Colonic mucosa (tissue), 4 donors: ENCODE results near the gene SARNP. TPM values are rescaled to one million over a fixed set of nuclear protein-coding genes. Genes with fewer than 3 reads are reported as not detected.

Experiments
- DNase-seq: peaks from one replicate; pipeline ENCODE4 v3.0.0-alpha.2; 2020
- H3K27ac ChIP-seq: fragments of 200-600 bp; one replicate; pipeline ENCODE4 v1.8.0; 2021
- H3K27me3 ChIP-seq: fragments of 200-600 bp; one replicate; pipeline ENCODE4 v1.8.0; 2021
- H3K36me3 ChIP-seq: fragments of 200-600 bp; one replicate; pipeline ENCODE4 v1.8.0; 2021
- H3K4me1 ChIP-seq: fragments of 200-600 bp; one replicate; pipeline ENCODE4 v1.8.0; 2021; ENCODE audit warnings: mild to moderate bottlenecking
- H3K4me3 ChIP-seq: fragments of 200-600 bp; one replicate; pipeline ENCODE4 v1.8.0; 2021
- H3K9ac ChIP-seq, 2 donors: one replicate each; pipeline ENCODE4 v1.7.0; 2013; ENCODE audit warnings: control low read depth in 2 of 2, low read depth in 2 of 2, low read length in 2 of 2
- H3K9me3 ChIP-seq: fragments of 200-600 bp; one replicate; pipeline ENCODE4 v1.8.0; 2021
- intact Hi-C: fragments of 100-400 bp; cut with DNase I; formaldehyde crosslinking; loops from one replicate; pipeline ENCODE4 v1.14.1; 2022
- total RNA-seq, 2 donors: library from RNA; stranded (reverse); fragmentation: NEBNext Ultra II Directional in 1 of 2; extraction: Animal tissue kit (Norgen Biotek cat#: 25700) in 1 of 2; gene quantifications; one replicate each; pipeline ENCODE4 v1.2.1, GENCODE V29; 2021
- TF ChIP-seq, protein P1 (sequence below): fragments of 200-600 bp; IDR thresholded peaks from one replicate; pipeline ENCODE4 v1.8.0; 2022; ENCODE audit warnings: antibody characterized with exemption, mild to moderate bottlenecking
- donor health status: healthy.
- donor health status: DM: no; HTN: no; CAD: no.
- donor health status: DM: no; HTN: no; CAD: no.

SARNP gene
- total RNA-seq, 2 donors from 2014 or later: 52.3 to 53.0 TPM

DNA sequence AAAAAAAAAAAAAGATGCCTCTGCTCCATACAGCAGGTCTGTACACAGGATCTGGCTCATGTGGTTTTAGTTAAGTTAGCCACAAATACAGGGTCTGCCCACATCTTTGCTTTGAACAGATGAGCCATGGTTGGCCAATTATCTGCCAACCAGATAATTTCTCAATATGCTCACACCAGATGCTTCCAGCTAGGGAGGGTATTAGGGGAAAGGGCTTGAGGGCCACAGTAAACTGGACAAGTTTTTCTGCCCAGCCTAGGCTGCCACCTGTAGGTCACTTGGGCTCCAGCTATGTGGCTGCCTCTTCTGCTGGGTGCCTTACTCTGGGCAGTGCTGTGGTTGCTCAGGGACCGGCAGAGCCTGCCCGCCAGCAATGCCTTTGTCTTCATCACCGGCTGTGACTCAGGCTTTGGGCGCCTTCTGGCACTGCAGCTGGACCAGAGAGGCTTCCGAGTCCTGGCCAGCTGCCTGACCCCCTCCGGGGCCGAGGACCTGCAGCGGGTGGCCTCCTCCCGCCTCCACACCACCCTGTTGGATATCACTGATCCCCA, 96.6 kb downstream of the SARNP start:
- no peaks in the 10 kb centered on the region for H3K9me3 ChIP-seq
- no peaks in the 10 kb centered on the region for H3K27me3 ChIP-seq
- TF ChIP-seq, protein P1, sequence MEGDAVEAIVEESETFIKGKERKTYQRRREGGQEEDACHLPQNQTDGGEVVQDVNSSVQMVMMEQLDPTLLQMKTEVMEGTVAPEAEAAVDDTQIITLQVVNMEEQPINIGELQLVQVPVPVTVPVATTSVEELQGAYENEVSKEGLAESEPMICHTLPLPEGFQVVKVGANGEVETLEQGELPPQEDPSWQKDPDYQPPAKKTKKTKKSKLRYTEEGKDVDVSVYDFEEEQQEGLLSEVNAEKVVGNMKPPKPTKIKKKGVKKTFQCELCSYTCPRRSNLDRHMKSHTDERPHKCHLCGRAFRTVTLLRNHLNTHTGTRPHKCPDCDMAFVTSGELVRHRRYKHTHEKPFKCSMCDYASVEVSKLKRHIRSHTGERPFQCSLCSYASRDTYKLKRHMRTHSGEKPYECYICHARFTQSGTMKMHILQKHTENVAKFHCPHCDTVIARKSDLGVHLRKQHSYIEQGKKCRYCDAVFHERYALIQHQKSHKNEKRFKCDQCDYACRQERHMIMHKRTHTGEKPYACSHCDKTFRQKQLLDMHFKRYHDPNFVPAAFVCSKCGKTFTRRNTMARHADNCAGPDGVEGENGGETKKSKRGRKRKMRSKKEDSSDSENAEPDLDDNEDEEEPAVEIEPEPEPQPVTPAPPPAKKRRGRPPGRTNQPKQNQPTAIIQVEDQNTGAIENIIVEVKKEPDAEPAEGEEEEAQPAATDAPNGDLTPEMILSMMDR: peak; percentile 54
- H3K9ac ChIP-seq: peak overlapping the region in 1 of 2 donors; percentile 91
- peaks cover 49% of the 10 kb centered on the region for H3K4me1 ChIP-seq
- intact Hi-C loops: loop anchor here (5.0 kb wide), 2 partner anchors 39 to 59 kb away; a partner anchor contains a TSS
- H3K4me3 ChIP-seq: no peak overlapping the region
- no peaks in the 10 kb centered on the region for H3K36me3 ChIP-seq
- peak overlapping the region; percentile 99 for H3K27ac ChIP-seq
- DNase-seq: peak; percentile 77

GRCh38 chr12:55720071-55720564, 97.4 kb downstream of the SARNP start, which contains the start of gene RDH5:
Gene RDH5, plus strand, starts transcription at chr12:55720393. Its CDS starts 792 bp downstream, at chr12:55721185.
- DNase-seq: peak; percentile 92
- TF ChIP-seq, protein P1: no peak
- Histone ChIP-seq H3K4me3 (no peak within 1 kb of the TSS), H3K27ac (peak within 1 kb of the TSS; percentile 99), H3K4me1 (peaks cover 54% of the 10 kb centered on the region), H3K36me3 (no peaks in the 10 kb centered on the region), H3K27me3 (no peaks in the 10 kb centered on the region), H3K9ac (peak within 1 kb of the TSS; percentile 53 to 91), H3K9me3 (no peaks in the 10 kb centered on the region)
- intact Hi-C loops: loop anchor here (5.0 kb wide), 2 partner anchors 38 to 58 kb away; a partner anchor contains a TSS

DNA sequence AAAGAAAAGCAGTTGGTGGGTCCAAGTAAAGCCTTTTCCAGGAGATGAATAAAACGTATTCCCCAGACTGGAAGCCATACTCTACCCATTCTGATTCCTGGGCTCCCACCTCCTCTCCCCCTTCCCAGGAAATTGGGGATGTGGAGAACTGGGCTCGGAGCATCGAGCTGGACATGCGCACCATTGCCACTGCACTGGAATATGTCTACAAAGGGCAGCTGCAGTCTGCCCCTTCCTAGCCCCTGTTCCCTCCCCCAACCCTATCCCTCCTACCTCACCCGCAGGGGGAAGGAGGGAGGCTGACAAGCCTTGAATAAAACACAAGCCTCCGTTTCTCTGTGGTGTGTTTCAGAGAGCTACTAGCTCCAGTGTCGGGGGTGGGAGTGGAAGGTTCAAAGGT, 98.2 kb downstream of the SARNP start:
- no peak overlapping the region for H3K4me3 ChIP-seq
- H3K27me3 ChIP-seq: no peaks in the 10 kb centered on the region
- TF ChIP-seq, protein P1: no peak
- peak overlapping the region in 1 of 2 donors; percentile 91 for H3K9ac ChIP-seq
- H3K9me3 ChIP-seq: no peaks in the 10 kb centered on the region
- H3K27ac ChIP-seq: peak overlapping the region; percentile 99
- peaks cover 52% of the 10 kb centered on the region for H3K4me1 ChIP-seq
- intact Hi-C loops: no loop called here
- DNase-seq: no peak
- H3K36me3 ChIP-seq: no peaks in the 10 kb centered on the region

DNA sequence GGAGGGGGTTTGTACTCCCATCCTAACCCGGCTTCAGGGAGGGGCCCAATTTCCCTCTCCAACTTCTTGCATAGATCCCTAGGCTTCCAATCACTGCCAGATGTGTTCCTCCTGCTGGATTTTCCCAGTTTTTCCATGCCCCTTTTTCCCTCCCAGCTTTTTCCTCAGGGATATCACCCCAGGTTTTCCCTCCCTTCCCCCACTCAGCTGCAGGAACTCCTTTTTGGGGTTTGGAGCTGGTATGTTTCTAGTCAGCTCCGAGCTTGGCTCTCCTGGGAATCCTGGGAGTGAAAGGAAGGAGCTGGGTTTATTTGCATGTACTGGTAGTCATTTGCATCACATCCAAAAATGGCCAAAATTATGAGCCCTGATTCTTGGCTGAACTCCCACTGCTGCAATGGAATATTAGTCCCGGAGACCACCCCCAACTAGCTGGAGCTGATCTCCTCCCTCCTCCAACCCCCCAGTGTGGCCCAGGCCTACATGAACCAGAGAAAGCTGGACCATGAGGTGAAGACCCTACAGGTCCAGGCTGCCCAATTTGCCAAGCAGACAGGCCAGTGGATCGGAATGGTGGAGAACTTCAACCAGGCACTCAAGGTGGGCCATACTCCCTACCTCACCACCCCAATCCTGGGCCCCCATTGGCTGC, 98.8 kb downstream of the SARNP start:
- TF ChIP-seq, protein P1: no peak
- H3K27me3 ChIP-seq: no peaks in the 10 kb centered on the region
- H3K4me3 ChIP-seq: no peak overlapping the region
- peaks cover 46% of the 10 kb centered on the region for H3K4me1 ChIP-seq
- peak overlapping the region; percentile 99 for H3K27ac ChIP-seq
- DNase-seq: no peak
- no peaks in the 10 kb centered on the region for H3K9me3 ChIP-seq
- no peaks in the 10 kb centered on the region for H3K36me3 ChIP-seq
- intact Hi-C loops: no loop called here
- peak overlapping the region in 1 of 2 donors; percentile 91 for H3K9ac ChIP-seq

DNA sequence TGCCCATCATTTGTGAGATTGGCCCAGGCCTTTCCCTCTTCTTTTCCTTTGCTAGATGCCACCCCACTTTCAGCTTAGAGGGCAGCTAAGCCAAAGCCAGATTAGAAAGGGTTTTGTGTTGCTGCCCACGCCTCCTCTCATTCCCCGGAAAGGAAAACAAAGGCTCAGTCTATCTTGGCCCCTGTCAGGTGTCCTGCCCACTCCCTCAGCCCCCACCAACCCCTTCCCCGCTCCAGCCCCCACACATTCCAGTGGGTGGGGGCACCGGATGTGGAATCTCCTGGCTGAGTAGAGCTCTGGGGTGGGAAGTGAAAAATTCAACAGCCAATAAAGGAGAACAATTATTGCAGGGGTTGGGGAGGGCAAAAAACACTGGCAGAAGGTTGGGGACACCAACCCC, 99.5 kb downstream of the SARNP start:
- TF ChIP-seq, protein P1: no peak
- DNase-seq: no peak
- peak overlapping the region; percentile 99 for H3K27ac ChIP-seq

More for the DNA sequence above, 99.5 kb downstream of the SARNP start:
- intact Hi-C loops: no loop called here
- Histone ChIP-seq H3K9ac (peak overlapping the region in 1 of 2 donors; percentile 91), H3K27me3 (no peaks in the 10 kb centered on the region), H3K36me3 (no peaks in the 10 kb centered on the region), H3K9me3 (no peaks in the 10 kb centered on the region), H3K4me3 (no peak overlapping the region), H3K4me1 (peaks cover 45% of the 10 kb centered on the region)
